GM18909 (cell line): ENCODE data around the gene ALG14.
A peak's percentile ranks its signal among the peaks of the same experiment; 100 is the strongest.
"Not testable (repeated sequence)": the region's sequence is repeated elsewhere in the genome, so short reads cannot be mapped to it uniquely, and the experiment has no call there.

ENCODE experiments used
- ATAC-seq: cut with Tn5 transposase; IDR thresholded peaks from one replicate; pipeline ENCODE4 v1.9.1; 2021; ENCODE audit warnings: mild to moderate bottlenecking; ENCODE audit not compliant: unreplicated experiment, poor library complexity

Gene ALG14

GRCh38 chr1:95072532-95073419, at the start of gene ALG14:
TSS of gene ALG14 (minus strand) at chr1:95072951. CDS start at chr1:95072898, 53 bp downstream.
- peak; percentile 98 for ATAC-seq

GRCh38 chr1:95122151-95122697, 49.5 kb upstream of the ALG14 start:
- ATAC-seq = no peak

GRCh38 chr1:95119273-95119672, 46.5 kb upstream of the ALG14 start:
- no peak for ATAC-seq

GRCh38 chr1:95118710-95119109, 46.0 kb upstream of the ALG14 start:
- ATAC-seq = no peak

GRCh38 chr1:95118067-95118499, 45.3 kb upstream of the ALG14 start:
- no peak for ATAC-seq

- peak; percentile 63 for ATAC-seq
Measured at GRCh38 chr1:95117207-95118066, 44.7 kb upstream of the ALG14 start, which contains the start of gene TLCD4. TSS of gene TLCD4 (plus strand) at chr1:95117355. CDS start at chr1:95143902, 26,547 bp downstream.

GRCh38 chr1:95116580-95117206, 43.9 kb upstream of the ALG14 start:
- ATAC-seq = peak; percentile 70

- ATAC-seq = no peak
Measured at GRCh38 chr1:95115708-95116137, 43.0 kb upstream of the ALG14 start.

GRCh38 chr1:95113684-95114083, 40.9 kb upstream of the ALG14 start:
- no peak for ATAC-seq

GRCh38 chr1:95111014-95111413, 38.3 kb upstream of the ALG14 start:
- ATAC-seq = no peak

GRCh38 chr1:95108792-95109191, 36.0 kb upstream of the ALG14 start:
- ATAC-seq = no peak

- ATAC-seq = no peak
Measured at GRCh38 chr1:95098196-95098595, 25.4 kb upstream of the ALG14 start.

- no peak for ATAC-seq
Measured at GRCh38 chr1:95097426-95097825, 24.7 kb upstream of the ALG14 start.

- ATAC-seq = peak; percentile 49
Measured at GRCh38 chr1:95096218-95096841, 23.6 kb upstream of the ALG14 start.

- peak; percentile 96 for ATAC-seq
Measured at GRCh38 chr1:95095833-95096217, 23.1 kb upstream of the ALG14 start.

GRCh38 chr1:95094923-95095322, 22.2 kb upstream of the ALG14 start:
- no peak for ATAC-seq

- no peak for ATAC-seq
Measured at GRCh38 chr1:95093296-95093695, 20.5 kb upstream of the ALG14 start.

GRCh38 chr1:95092891-95093290, 20.1 kb upstream of the ALG14 start:
- not testable (repeated sequence) for ATAC-seq

GRCh38 chr1:95091290-95091689, 18.5 kb upstream of the ALG14 start:
- ATAC-seq = not testable (repeated sequence)
